Measurements from ENCODE around the gene CTIF. TPM values are rescaled to one million over a fixed set of nuclear protein-coding genes. Genes with fewer than 3 reads are reported as not detected.

CTIF gene
- total and polyA plus RNA-seq, 2 experiments from 2014 or later = 8.6 to 14.4 TPM

DNA sequence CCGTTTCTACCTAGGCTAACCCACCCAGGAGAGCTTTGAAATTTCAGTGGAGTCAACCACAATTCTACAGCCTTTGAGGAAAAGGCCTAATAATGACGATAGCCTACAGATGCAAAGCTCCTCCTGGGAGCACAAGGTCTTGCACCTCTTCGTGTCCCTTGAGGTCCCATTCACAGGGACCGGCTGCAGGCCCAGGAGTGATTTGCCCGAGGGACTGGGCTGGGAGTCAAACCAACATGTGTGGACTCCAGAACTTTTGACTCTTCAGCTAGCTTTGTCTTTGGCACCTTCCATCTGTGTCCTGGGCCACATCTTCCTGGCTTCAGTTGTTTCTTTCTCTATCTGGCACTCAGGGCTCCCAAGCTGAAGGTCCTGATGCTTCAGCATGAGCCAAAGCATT, 335.4 kb downstream of the CTIF start:
- H3K9me3 Mint-ChIP-seq = no peaks in the 10 kb centered on the region
- no peak overlapping the region for H3K27ac Mint-ChIP-seq
- no peak overlapping the region for H3K27ac ChIP-seq (ENCODE audit: low read depth)
- DNase-seq (ENCODE audit: low spot score) (no peak), ATAC-seq (no peak)
- H3K4me2 ChIP-seq = no peak overlapping the region
- H3F3A ChIP-seq (replicated peaks; ENCODE audit: low read depth) = no peaks in the 10 kb centered on the region
- H3K4me1 ChIP-seq (ENCODE audit: insufficient read depth) = peaks cover 5% of the 10 kb centered on the region
- no peaks in the 10 kb centered on the region for H3K9me2 ChIP-seq (ENCODE audit: insufficient read depth)
- TF ChIP-seq, protein P1, sequence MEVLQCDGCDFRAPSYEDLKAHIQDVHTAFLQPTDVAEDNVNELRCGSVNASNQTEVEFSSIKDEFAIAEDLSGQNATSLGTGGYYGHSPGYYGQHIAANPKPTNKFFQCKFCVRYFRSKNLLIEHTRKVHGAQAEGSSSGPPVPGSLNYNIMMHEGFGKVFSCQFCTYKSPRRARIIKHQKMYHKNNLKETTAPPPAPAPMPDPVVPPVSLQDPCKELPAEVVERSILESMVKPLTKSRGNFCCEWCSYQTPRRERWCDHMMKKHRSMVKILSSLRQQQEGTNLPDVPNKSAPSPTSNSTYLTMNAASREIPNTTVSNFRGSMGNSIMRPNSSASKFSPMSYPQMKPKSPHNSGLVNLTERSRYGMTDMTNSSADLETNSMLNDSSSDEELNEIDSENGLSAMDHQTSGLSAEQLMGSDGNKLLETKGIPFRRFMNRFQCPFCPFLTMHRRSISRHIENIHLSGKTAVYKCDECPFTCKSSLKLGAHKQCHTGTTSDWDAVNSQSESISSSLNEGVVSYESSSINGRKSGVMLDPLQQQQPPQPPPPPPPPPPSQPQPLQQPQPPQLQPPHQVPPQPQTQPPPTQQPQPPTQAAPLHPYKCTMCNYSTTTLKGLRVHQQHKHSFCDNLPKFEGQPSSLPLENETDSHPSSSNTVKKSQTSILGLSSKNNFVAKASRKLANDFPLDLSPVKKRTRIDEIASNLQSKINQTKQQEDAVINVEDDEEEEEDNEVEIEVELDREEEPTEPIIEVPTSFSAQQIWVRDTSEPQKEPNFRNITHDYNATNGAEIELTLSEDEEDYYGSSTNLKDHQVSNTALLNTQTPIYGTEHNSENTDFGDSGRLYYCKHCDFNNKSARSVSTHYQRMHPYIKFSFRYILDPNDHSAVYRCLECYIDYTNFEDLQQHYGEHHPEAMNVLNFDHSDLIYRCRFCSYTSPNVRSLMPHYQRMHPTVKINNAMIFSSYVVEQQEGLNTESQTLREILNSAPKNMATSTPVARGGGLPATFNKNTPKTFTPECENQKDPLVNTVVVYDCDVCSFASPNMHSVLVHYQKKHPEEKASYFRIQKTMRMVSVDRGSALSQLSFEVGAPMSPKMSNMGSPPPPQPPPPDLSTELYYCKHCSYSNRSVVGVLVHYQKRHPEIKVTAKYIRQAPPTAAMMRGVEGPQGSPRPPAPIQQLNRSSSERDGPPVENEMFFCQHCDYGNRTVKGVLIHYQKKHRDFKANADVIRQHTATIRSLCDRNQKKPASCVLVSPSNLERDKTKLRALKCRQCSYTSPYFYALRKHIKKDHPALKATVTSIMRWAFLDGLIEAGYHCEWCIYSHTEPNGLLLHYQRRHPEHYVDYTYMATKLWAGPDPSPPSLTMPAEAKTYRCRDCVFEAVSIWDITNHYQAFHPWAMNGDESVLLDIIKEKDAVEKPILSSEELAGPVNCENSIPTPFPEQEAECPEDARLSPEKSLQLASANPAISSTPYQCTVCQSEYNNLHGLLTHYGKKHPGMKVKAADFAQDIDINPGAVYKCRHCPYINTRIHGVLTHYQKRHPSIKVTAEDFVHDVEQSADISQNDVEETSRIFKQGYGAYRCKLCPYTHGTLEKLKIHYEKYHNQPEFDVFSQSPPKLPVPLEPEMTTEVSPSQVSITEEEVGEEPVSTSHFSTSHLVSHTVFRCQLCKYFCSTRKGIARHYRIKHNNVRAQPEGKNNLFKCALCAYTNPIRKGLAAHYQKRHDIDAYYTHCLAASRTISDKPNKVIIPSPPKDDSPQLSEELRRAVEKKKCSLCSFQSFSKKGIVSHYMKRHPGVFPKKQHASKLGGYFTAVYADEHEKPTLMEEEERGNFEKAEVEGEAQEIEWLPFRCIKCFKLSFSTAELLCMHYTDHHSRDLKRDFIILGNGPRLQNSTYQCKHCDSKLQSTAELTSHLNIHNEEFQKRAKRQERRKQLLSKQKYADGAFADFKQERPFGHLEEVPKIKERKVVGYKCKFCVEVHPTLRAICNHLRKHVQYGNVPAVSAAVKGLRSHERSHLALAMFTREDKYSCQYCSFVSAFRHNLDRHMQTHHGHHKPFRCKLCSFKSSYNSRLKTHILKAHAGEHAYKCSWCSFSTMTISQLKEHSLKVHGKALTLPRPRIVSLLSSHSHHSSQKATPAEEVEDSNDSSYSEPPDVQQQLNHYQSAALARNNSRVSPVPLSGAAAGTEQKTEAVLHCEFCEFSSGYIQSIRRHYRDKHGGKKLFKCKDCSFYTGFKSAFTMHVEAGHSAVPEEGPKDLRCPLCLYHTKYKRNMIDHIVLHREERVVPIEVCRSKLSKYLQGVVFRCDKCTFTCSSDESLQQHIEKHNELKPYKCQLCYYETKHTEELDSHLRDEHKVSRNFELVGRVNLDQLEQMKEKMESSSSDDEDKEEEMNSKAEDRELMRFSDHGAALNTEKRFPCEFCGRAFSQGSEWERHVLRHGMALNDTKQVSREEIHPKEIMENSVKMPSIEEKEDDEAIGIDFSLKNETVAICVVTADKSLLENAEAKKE (CRISPR knock-in tag; IDR thresholded peaks at IDR 0.05) = no peak
- TF ChIP-seq EZH2 (IDR thresholded peaks at IDR 0.05; ENCODE audit: low read depth, unreplicated experiment) (no peak), ZNF331 (CRISPR knock-in tag; IDR thresholded peaks at IDR 0.05; ENCODE audit: low read depth) (no peak), STAT1 (IDR thresholded peaks at IDR 0.05; ENCODE audit: unreplicated experiment) (no peak), NANOG (IDR thresholded peaks at IDR 0.05; ENCODE audit: borderline replicate concordance) (no peak), POLR2AphosphoS5 (IDR thresholded peaks at IDR 0.05; ENCODE audit: low read depth) (no peak), ZNF114 (CRISPR knock-in tag; IDR thresholded peaks at IDR 0.05) (no peak), EZH2phosphoT487 (IDR thresholded peaks at IDR 0.05; ENCODE audit: unreplicated experiment) (no peak), JUNB (IDR thresholded peaks at IDR 0.05; ENCODE audit: unreplicated experiment) (no peak), CTCF (conservative IDR thresholded peaks at IDR 0.05; ENCODE audit: low read depth in 2 of 2) (no peak), CREB1 (CRISPR knock-in tag; IDR thresholded peaks at IDR 0.05; ENCODE audit: low read depth) (no peak)
- TF ChIP-seq, protein P2, sequence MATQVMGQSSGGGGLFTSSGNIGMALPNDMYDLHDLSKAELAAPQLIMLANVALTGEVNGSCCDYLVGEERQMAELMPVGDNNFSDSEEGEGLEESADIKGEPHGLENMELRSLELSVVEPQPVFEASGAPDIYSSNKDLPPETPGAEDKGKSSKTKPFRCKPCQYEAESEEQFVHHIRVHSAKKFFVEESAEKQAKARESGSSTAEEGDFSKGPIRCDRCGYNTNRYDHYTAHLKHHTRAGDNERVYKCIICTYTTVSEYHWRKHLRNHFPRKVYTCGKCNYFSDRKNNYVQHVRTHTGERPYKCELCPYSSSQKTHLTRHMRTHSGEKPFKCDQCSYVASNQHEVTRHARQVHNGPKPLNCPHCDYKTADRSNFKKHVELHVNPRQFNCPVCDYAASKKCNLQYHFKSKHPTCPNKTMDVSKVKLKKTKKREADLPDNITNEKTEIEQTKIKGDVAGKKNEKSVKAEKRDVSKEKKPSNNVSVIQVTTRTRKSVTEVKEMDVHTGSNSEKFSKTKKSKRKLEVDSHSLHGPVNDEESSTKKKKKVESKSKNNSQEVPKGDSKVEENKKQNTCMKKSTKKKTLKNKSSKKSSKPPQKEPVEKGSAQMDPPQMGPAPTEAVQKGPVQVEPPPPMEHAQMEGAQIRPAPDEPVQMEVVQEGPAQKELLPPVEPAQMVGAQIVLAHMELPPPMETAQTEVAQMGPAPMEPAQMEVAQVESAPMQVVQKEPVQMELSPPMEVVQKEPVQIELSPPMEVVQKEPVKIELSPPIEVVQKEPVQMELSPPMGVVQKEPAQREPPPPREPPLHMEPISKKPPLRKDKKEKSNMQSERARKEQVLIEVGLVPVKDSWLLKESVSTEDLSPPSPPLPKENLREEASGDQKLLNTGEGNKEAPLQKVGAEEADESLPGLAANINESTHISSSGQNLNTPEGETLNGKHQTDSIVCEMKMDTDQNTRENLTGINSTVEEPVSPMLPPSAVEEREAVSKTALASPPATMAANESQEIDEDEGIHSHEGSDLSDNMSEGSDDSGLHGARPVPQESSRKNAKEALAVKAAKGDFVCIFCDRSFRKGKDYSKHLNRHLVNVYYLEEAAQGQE (IDR thresholded peaks at IDR 0.05; ENCODE audit: unreplicated experiment) = no peak
- TF ChIP-seq, protein P3, sequence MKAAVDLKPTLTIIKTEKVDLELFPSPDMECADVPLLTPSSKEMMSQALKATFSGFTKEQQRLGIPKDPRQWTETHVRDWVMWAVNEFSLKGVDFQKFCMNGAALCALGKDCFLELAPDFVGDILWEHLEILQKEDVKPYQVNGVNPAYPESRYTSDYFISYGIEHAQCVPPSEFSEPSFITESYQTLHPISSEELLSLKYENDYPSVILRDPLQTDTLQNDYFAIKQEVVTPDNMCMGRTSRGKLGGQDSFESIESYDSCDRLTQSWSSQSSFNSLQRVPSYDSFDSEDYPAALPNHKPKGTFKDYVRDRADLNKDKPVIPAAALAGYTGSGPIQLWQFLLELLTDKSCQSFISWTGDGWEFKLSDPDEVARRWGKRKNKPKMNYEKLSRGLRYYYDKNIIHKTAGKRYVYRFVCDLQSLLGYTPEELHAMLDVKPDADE (IDR thresholded peaks at IDR 0.05) = no peak
- no peaks in the 10 kb centered on the region for H3K36me3 Mint-ChIP-seq (ENCODE audit: low read depth)
- no peak overlapping the region for H3K4me3 Mint-ChIP-seq
- no peak overlapping the region for H2AFZ ChIP-seq
- H3K4me1 Mint-ChIP-seq = peaks cover 18% of the 10 kb centered on the region
- H4K20me1 ChIP-seq (replicated peaks; ENCODE audit: insufficient read depth) = no peaks in the 10 kb centered on the region
- no peak overlapping the region for H3K4me3 ChIP-seq
- no peaks in the 10 kb centered on the region for H3K79me2 ChIP-seq (replicated peaks; ENCODE audit: insufficient read depth)
- H3K27me3 Mint-ChIP-seq (ENCODE audit: insufficient read depth, low read depth, poor library complexity) = peaks cover 28% of the 10 kb centered on the region
- H3K36me3 ChIP-seq (ENCODE audit: insufficient read depth) = no peaks in the 10 kb centered on the region
- no peaks in the 10 kb centered on the region for H3K27me3 ChIP-seq (ENCODE audit: insufficient read depth)
